Ammon's horn (tissue), 1 donor: Measurements from ENCODE around the gene LAIR2.
"Not testable (repeated sequence)": the region's sequence is repeated elsewhere in the genome, so short reads cannot be mapped to it uniquely, and the experiment has no call there.

Experiments
- DNase-seq: peaks from one replicate; pipeline ENCODE4 v3.0.0-alpha.2; 2016; ENCODE audit warnings: low spot score

LAIR2 gene

GRCh38 chr19:54493967-54494585 lies 8.6 kb upstream of the LAIR2 start:
- no peak for DNase-seq

- DNase-seq = not testable (repeated sequence)
Observed at GRCh38 chr19:54495284-54495683, 7.3 kb upstream of the LAIR2 start.

GRCh38 chr19:54497747-54498450 lies 4.7 kb upstream of the LAIR2 start:
- not testable (repeated sequence) for DNase-seq

GRCh38 chr19:54498451-54498772 lies 4.2 kb upstream of the LAIR2 start:
- DNase-seq = not testable (repeated sequence)

DNA sequence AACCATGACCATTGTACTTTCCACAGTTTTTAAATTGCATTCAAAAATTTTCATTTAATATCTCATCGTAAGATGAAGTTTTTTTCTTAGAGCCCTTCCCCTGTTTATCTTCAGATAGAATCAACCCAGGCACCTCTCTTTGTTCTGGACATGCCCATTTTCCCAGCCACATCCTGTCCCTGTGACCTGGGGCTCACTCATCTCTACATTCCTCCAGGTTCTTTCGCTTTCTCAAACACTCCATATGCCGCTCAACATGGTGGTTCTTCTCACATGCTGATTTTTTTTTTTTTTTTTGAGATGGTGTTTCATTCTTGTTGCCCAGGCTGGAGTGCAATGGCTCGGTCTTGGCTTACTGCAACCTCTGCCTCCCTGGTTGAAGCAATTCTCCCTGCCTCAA lies 2.9 kb downstream of the LAIR2 start:
- not testable (repeated sequence) for DNase-seq

DNA sequence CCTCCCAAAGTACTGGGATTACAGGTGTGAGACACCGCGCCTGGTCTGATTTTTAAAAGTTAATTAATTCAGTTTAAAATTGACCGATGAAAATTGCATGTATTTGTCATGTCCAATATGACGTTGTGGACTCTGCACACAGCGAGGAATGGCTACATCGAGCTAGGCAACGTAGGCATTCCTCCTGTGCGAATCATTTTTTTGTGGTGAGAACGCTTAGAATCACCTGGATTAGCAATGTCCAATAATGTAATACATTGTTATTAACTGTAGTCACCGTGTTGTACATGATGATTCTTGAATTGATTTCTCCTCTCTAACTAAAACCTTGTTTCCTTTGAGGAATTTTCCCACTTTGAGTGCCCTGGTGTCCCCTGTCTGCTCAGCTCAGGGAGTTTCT lies 3.4 kb downstream of the LAIR2 start:
- no peak for DNase-seq

DNA sequence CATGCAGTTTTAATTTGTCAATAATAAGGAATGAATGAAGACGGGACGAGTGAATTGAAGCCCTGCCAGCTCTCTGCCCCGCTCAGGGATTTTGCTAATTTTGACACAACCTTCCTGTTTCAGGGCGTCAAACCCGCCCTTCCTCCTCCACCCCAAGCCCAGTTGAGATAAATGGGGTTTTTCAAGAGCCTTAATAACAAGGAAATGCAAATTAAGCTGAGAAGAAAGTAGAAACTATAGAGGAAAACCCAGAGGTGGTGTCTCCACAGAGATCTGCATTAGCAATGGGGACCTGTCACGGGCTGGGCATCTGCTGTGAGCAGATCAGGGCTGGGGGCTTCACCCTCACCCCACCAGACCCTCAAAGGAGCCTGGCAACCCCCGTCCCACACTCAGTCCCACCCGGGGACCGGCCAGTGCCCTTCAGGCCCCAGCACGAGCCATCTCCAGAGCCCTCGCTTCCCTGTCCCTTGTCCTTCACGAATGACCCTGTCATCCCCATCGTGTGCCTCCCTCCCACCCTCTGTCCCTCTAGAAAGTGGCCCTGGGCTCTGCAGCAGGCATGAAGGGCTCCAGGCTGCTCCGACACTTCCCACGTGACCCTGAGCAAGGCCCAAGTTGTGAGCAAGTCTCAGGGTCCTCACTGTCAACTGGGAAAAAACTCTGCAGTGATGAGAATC lies 4.5 kb downstream of the LAIR2 start:
- DNase-seq = not testable (repeated sequence)

DNA sequence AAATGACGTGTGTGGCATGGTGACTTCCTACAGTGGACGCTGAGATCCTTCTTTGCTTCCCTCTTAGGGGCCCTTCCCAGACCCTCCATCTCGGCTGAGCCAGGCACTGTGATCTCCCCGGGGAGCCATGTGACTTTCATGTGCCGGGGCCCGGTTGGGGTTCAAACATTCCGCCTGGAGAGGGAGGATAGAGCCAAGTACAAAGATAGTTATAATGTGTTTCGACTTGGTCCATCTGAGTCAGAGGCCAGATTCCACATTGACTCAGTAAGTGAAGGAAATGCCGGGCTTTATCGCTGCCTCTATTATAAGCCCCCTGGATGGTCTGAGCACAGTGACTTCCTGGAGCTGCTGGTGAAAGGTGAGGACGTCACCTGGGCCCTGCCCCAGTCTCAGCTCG lies 5.2 kb downstream of the LAIR2 start:
- no peak for DNase-seq

GRCh38 chr19:54508487-54508886 lies 5.9 kb downstream of the LAIR2 start:
- not testable (repeated sequence) for DNase-seq

DNA sequence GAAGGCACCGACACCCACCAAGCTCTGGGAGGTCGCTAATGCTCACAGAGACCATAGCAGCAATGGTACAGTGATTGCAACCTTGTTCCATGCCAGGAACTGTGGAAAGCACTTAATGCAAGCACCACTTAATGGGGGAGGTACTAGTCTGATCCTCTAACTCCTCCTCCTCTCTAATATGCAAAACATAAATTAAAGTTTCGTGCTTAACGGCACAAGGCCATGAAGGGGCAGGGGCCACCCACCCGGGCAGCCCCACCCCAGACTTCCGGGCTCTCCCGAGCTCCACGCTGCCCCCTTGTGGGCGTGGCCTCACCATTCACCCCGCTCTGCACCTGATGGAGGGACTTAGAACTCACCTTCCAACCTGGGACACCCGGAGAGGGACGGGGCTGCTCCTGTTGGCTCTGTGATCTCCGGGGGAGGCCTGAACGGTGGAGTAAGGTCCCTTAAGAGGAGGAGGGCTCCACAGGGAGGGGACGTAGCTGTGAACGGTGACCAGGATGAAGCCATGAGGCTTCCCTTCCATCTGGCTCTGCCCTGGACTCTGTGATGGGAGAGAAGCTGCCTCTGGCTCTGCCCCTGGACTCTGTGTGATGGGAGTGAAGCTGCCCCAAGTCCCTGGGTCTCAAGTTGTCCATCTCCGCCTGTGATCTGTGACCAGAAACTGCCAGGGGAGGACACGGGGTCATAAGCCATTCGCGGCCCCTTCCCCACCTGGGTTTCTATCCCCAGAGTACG lies 6.7 kb downstream of the LAIR2 start:
- not testable (repeated sequence) for DNase-seq

GRCh38 chr19:54515156-54515555 lies 12.5 kb downstream of the LAIR2 start:
- DNase-seq = no peak

GRCh38 chr19:54517483-54517882 lies 14.9 kb downstream of the LAIR2 start:
- peak; percentile 37 for DNase-seq

- no peak for DNase-seq
Observed at GRCh38 chr19:54518844-54519243, 16.2 kb downstream of the LAIR2 start.

- no peak for DNase-seq
Observed at GRCh38 chr19:54521022-54521859, 18.6 kb downstream of the LAIR2 start.

- no peak for DNase-seq
Observed at GRCh38 chr19:54521860-54522513, 19.4 kb downstream of the LAIR2 start.

DNA sequence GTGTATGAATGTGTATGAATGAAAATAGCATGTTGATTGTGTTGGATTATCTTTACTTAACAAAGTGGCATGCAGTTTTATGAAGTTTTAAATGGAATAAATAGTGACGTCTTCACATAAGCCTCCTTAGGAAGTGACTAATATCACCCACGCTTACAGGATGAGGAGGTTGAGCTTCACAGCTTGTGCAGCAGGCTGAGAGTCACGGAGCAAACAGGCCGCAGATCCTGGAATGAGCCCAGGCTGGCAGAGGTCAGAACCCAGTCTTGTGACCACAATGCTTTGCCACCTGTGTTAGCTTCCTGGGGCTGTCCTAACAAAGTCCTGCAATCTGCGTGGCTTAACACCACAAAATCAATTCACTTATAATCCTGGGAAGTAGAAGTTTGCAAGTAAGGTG lies 20.8 kb downstream of the LAIR2 start:
- peak; percentile 28 for DNase-seq

DNA sequence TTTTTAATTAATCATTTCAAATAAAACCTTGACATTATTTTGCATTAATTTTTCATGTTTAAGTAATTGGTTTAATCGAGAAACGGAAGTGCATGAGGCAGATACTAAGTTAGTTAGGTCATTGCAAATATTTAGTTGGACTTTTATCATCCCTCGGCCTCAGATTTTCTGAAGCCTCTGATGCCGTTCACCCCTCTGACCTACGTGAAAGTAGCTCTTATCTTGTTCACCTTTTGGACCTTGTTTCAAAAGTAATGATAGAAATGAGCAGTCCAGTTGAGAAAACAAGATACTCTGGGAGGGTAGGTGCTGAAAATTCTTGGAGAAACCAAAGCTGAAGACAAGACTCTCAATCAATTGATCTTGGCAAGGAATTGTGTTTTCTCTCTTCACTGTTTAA lies 23.0 kb downstream of the LAIR2 start:
- no peak for DNase-seq

DNA sequence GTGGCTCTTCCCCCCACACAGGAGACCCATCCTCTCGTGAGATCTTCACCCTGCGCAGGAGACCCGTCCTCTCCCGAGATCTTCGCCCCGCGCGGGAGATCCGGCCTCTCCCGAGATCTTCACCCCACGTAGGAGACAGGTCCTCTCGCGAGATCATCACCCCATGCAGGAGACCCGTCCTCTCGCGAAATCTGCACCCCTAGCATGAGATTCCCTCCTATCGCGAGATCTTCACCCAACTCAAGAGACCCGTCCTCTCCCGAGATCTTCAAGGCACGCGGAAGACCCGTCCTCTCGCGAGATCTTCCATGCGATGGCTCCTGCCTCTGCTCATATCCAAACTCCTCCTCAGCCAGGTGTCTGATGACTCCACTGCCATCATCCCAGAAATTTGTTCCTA lies 24.3 kb downstream of the LAIR2 start:
- DNase-seq = no peak

DNA sequence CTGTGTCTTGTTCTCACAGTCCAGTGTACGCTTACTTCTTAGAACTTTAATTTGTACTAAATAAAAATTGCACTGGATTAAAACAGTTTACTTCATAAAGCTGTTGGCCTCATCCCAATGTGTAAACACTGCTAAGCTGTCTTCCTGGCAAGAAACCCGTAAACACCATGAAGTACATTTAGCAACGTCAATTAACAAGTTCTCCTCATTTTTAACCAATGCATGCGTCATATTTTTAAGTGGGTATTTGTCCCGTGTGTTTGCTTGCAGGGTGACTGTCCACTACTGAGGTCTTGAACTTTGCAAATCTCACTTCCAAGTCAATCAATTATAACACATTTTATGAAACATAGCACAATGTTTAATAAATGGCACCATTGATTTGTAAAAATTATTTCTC lies 28.2 kb downstream of the LAIR2 start:
- DNase-seq = no peak

- DNase-seq = peak; percentile 63
Observed at GRCh38 chr19:54532528-54532927, 29.9 kb downstream of the LAIR2 start.

- no peak for DNase-seq
Observed at GRCh38 chr19:54533476-54533875, 30.8 kb downstream of the LAIR2 start.
